ENCODE data around the gene B3GAT1. TPM values are rescaled to one million over a fixed set of nuclear protein-coding genes. Genes with fewer than 3 reads are reported as not detected.

Gene B3GAT1
- total RNA-seq, 1 experiment from 2014 or later: not detected

DNA sequence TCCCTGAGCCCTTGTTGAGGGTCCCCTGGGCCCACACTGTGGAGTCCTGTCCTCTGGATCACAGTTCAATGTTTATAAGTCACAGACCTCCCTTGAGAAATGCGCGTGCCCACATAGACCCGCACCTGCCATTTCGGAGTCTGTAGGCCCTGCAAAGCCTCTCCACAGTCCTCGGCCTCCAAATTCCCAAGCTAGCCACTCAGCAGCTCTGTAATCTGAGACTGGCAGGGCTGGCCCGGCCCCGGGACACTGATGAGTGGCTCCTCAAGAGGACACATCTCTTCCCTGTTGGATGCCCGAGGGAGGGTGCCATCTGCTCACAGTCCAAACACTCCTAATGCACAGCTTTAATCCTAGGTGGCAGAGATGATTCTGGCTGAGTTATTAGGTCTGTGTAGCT, 39.1 kb downstream of the B3GAT1 start:
- no peaks in the 10 kb centered on the region for H3K9me3 ChIP-seq (ENCODE audit: control insufficient read depth in 1 of 2, insufficient read depth in 1 of 2, low read depth in 1 of 2, low read length in 2 of 2)
- H3K4me1 ChIP-seq (ENCODE audit: control insufficient read depth in 1 of 2, insufficient read depth in 2 of 2, low read length in 2 of 2): no peaks in the 10 kb centered on the region
- POLR2A ChIA-PET: no interaction called here
- intact Hi-C loops (cut with micrococcal nuclease): no loop called here
- no peaks in the 10 kb centered on the region for H4K20me1 ChIP-seq (ENCODE audit: insufficient read depth)
- H3K36me3 ChIP-seq (ENCODE audit: control insufficient read depth in 1 of 2, insufficient read depth in 2 of 2, low read length in 2 of 2): no peaks in the 10 kb centered on the region
- H3K9me2 ChIP-seq (ENCODE audit: insufficient read depth): no peaks in the 10 kb centered on the region
- ATAC-seq (no peak), DNase-seq (ENCODE audit: low read depth, low spot score) (no peak)
- H3K27me3 ChIP-seq (ENCODE audit: insufficient read depth, low read length): no peaks in the 10 kb centered on the region
- no peak overlapping the region for H3K27ac ChIP-seq (ENCODE audit: low read depth, low read length)
- TF ChIP-seq CBX3 (IDR thresholded peaks at IDR 0.05; ENCODE audit: low read depth) (no peak), ELF1 (IDR thresholded peaks at IDR 0.05; ENCODE audit: borderline replicate concordance, low read depth) (no peak), SIN3A (IDR thresholded peaks at IDR 0.05; ENCODE audit: low read depth) (no peak), JUND (IDR thresholded peaks at IDR 0.05) (no peak), EZH2 (IDR thresholded peaks at IDR 0.05) (no peak), POLR2AphosphoS5 (IDR thresholded peaks at IDR 0.05; ENCODE audit: low read depth, low read length) (no peak), POLR2A (IDR thresholded peaks at IDR 0.05; ENCODE audit: borderline replicate concordance, extremely low read depth, insufficient read depth, insufficient read length) (no peak), EGR1 (IDR thresholded peaks at IDR 0.05; ENCODE audit: low read depth) (no peak), TCF7L2 (IDR thresholded peaks at IDR 0.05; ENCODE audit: borderline replicate concordance, extremely low read depth, insufficient read depth, insufficient read length) (no peak), FOSL1 (IDR thresholded peaks at IDR 0.05; ENCODE audit: low read depth) (no peak), ZNF274 (IDR thresholded peaks at IDR 0.05; ENCODE audit: low read depth, low read length) (no peak), EZH2phosphoT487 (IDR thresholded peaks at IDR 0.05; ENCODE audit: borderline replicate concordance) (no peak), YY1 (IDR thresholded peaks at IDR 0.05; ENCODE audit: extremely low read depth, insufficient replicate concordance, low read depth, low read length) (no peak), CEBPB (IDR thresholded peaks at IDR 0.05; ENCODE audit: low read depth) (no peak)
- TF ChIP-seq, protein P1, sequence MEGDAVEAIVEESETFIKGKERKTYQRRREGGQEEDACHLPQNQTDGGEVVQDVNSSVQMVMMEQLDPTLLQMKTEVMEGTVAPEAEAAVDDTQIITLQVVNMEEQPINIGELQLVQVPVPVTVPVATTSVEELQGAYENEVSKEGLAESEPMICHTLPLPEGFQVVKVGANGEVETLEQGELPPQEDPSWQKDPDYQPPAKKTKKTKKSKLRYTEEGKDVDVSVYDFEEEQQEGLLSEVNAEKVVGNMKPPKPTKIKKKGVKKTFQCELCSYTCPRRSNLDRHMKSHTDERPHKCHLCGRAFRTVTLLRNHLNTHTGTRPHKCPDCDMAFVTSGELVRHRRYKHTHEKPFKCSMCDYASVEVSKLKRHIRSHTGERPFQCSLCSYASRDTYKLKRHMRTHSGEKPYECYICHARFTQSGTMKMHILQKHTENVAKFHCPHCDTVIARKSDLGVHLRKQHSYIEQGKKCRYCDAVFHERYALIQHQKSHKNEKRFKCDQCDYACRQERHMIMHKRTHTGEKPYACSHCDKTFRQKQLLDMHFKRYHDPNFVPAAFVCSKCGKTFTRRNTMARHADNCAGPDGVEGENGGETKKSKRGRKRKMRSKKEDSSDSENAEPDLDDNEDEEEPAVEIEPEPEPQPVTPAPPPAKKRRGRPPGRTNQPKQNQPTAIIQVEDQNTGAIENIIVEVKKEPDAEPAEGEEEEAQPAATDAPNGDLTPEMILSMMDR (IDR thresholded peaks at IDR 0.05 in 2 of 3, conservative IDR thresholded peaks at IDR 0.05 in 1 of 3; ENCODE audit: borderline replicate concordance in 1 of 3, insufficient read depth in 1 of 3, low read depth in 2 of 3, low read length in 2 of 3): no peak
- TF ChIP-seq, protein P2, sequence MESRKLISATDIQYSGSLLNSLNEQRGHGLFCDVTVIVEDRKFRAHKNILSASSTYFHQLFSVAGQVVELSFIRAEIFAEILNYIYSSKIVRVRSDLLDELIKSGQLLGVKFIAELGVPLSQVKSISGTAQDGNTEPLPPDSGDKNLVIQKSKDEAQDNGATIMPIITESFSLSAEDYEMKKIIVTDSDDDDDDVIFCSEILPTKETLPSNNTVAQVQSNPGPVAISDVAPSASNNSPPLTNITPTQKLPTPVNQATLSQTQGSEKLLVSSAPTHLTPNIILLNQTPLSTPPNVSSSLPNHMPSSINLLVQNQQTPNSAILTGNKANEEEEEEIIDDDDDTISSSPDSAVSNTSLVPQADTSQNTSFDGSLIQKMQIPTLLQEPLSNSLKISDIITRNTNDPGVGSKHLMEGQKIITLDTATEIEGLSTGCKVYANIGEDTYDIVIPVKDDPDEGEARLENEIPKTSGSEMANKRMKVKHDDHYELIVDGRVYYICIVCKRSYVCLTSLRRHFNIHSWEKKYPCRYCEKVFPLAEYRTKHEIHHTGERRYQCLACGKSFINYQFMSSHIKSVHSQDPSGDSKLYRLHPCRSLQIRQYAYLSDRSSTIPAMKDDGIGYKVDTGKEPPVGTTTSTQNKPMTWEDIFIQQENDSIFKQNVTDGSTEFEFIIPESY (IDR thresholded peaks at IDR 0.05; ENCODE audit: extremely low read depth, insufficient replicate concordance, low read length): no peak
- TF ChIP-seq, protein P3, sequence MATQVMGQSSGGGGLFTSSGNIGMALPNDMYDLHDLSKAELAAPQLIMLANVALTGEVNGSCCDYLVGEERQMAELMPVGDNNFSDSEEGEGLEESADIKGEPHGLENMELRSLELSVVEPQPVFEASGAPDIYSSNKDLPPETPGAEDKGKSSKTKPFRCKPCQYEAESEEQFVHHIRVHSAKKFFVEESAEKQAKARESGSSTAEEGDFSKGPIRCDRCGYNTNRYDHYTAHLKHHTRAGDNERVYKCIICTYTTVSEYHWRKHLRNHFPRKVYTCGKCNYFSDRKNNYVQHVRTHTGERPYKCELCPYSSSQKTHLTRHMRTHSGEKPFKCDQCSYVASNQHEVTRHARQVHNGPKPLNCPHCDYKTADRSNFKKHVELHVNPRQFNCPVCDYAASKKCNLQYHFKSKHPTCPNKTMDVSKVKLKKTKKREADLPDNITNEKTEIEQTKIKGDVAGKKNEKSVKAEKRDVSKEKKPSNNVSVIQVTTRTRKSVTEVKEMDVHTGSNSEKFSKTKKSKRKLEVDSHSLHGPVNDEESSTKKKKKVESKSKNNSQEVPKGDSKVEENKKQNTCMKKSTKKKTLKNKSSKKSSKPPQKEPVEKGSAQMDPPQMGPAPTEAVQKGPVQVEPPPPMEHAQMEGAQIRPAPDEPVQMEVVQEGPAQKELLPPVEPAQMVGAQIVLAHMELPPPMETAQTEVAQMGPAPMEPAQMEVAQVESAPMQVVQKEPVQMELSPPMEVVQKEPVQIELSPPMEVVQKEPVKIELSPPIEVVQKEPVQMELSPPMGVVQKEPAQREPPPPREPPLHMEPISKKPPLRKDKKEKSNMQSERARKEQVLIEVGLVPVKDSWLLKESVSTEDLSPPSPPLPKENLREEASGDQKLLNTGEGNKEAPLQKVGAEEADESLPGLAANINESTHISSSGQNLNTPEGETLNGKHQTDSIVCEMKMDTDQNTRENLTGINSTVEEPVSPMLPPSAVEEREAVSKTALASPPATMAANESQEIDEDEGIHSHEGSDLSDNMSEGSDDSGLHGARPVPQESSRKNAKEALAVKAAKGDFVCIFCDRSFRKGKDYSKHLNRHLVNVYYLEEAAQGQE (IDR thresholded peaks at IDR 0.05; ENCODE audit: low read depth): no peak
- TF ChIP-seq, protein P4, sequence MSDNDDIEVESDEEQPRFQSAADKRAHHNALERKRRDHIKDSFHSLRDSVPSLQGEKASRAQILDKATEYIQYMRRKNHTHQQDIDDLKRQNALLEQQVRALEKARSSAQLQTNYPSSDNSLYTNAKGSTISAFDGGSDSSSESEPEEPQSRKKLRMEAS (IDR thresholded peaks at IDR 0.05): no peak
- CTCF ChIA-PET: no interaction called here
- H2AFZ ChIP-seq (ENCODE audit: low read depth, low read length, poor library complexity, severe bottlenecking): no peak overlapping the region
- H3K9ac ChIP-seq (ENCODE audit: low read length): no peak overlapping the region
- no peaks in the 10 kb centered on the region for H3K79me2 ChIP-seq (ENCODE audit: insufficient read depth, low read length)
- H3K4me2 ChIP-seq (ENCODE audit: low read length): no peak overlapping the region
- H3K4me3 ChIP-seq (replicated peaks in 1 of 2; ENCODE audit: low read depth in 1 of 2, low read length in 2 of 2): no peak overlapping the region
- BruUV-seq (replicated peaks): no TSS peak
- RAD21 ChIA-PET (ENCODE audit: low non-redundant PET in 1 of 2, low total read pairs in 2 of 2, uncharacterized antibody in 2 of 2, unreplicated experiment in 2 of 2): no interaction called here

Data from HCT116 (cell line).